Stimulated activated CD4-positive, alpha-beta T cell treated with anti-CD3 and anti-CD28 coated beads, Interleukin-2, amount 100 ng/mL, for 4 hours (primary cell): ENCODE data around the gene TMEM167B.
"Not testable (repeated sequence)": the region's sequence is repeated elsewhere in the genome, so short reads cannot be mapped to it uniquely, and the experiment has no call there.

Experiments
- DNase-seq: peaks from one replicate; pipeline ENCODE4 v3.0.0-alpha.2; 2020; ENCODE audit warnings: low read depth

Gene TMEM167B

DNA sequence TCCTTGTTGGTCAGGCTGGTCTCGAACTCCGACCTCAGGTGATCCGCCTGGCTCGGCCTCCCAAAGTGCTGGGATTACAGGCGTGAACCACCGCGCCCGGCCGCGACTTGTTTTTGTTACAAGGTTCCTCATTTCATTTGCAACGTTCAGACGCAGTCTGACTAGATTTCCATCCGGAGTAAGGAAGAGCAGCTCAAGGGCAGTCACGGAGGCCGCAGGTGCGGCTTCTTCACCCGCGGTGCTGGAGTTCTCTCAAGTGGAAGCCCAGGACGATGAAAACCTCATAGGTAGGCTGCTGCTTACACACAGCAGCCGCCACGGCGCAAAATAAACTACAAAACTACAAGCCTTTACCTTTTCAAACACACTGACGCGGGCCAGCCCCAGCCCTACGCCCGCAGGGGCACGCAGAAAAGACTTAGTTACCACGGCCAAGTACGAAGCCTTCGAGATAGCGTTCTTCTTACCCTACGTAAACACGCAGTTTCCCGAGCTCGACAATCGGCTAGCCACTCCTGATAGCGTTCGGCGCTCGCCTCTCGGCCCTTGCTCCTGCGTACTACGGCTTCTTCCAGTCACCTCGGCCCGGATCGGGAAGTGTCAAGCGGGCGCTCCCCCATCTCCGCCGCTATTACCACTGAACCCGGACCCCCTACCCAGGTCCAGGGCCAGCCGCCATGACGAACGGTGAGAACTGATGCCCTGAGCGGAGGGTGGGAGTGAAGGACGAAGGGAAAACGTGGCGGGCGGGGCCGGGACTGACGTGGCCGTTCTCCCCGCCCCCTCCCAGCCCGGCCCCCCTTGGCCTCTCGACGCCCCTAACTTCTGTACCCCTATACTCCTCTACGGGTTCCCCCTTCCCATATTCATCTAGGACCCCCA is at the start of gene TMEM167B:
TSS of gene TMEM167B (plus strand) at position 569 of the 882 bp plus-strand sequence. CDS start at position 678, 109 bp downstream.
- peak; percentile 80 for DNase-seq

DNA sequence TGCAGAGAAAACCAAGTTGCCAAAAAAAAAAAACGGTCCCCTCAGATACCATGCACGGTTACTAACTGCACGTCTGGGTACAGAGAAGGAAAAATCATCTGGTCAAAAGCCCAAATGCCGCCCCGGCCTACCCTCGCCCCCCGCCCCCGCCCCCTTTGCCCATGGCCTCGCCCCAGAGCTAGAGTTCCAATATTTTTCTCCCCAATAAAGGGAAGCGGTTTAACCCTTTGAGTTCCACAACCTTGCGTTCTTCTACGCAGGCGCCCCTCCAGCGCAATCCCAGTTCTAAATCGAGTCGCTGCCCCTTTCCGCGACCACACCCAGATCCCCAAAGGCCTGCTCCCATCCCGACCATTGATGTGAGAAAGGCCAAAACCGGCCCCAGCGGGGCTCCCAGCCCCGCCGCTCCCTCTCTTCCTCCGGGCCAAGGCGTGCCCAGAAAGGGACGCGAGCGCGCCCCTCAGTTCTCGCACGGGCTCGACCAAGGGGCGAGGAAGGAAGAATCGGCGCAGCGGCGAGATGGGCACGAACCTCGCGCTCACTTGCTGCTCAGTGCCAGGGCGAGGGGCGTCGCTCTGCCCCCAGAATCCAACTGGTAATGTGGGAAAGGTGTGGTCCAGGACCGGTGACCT is 49.5 kb upstream of the TMEM167B start:
- DNase-seq, result peak; percentile 0

DNA sequence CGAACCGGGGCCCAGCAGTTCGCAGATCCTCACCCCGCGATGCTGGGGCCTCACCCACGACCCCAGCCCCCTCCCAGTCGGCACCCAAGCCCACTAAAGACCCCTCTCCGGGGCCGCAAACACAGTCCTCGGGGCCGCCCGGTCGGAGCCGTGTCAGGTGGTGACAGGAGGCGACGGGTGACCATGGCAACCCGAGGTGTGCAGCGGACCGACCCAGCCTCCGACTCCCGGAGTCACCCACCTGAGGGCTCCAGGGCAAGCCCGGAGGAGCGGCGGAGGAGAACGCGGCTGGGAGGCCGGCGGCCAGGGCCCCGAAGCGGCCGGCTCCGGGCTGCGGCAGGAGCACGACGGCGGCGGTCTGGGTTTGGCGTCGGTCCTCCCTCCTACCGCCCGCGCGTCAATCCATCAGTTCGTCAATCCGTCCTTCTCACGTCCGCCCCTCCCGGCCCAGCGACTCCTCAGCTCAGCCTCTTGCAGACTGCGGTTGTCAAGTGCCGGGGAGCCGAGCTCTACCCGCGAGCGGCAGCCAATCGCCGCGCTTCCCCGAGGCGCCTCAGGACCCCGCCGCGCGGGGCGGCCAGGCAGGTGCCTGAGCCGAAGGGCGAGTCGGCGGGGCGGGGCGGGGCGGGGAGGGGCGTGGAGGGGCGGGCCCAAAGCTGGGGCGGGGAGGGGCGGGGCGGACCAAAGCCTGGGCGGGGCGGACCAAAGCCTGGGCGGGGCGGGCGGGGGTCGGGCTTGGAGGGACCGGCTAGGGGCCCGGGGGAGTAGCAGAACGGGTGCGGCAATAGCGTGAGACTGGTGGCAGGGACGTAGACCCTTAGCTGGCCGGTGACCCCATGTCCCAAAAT is 48.7 kb upstream of the TMEM167B start, which contains the start of gene WDR47:
TSS of gene WDR47 (minus strand) at position 482 of the 848 bp plus-strand sequence. CDS start 18,590 bp downstream, outside the sequence.
- DNase-seq, result peak; percentile 93

DNA sequence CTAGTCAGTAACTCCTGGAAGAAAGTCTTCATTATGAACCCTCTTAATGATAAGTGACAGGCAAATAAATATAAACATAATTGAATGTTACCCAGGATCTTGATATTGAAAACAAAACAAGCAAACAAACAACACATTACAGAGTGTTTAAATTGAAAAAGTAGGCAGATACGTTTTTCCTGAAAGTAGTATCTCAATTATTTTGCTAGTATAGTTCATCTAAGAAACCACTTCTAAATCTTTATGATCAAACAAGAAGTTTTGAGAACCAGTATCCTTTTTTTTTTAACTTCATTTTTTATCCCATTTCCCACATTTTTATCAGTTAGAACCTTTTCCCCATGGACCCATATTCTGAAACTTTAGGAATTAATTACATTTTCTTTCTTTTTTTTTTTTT is 45.0 kb upstream of the TMEM167B start:
- no peak for DNase-seq

DNA sequence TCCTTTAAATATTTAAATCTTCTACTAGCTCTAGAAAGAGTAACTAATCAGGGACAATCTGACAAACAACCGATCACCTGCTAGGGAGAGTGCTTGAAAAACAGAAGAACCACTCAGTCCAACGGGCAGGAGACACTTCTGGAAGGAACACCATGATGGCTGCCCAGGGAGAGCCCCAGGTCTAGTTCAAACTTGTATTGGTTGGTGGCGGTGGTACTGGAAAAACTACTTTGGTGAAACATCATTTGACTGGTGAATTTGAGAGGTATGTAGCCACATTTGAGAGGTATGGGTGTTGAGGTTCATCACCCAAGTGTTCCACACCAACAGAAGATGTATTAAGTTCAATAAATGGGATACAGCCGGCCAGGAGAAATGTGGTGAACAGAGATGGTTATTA is 43.9 kb upstream of the TMEM167B start:
- no peak for DNase-seq

DNA sequence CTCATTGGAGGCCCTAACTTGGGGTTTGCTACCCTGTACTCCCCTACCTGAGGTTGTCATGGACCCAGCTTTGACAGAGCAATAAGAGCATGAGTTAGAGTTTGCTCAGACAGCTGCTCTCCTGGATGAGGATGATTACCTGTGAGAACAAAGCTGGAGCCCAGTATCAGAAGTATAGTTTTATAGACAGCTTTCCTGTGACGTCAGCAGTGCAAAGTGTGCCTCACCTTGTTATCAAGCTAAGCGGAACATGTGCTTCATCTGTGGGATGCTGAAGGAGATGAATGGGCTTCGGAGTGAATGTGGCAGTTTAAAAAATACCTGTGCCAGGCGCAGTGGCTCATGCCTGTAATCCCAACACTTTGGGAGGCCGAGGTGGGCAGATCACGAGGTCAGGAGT is 43.2 kb upstream of the TMEM167B start:
- DNase-seq, result no peak

DNA sequence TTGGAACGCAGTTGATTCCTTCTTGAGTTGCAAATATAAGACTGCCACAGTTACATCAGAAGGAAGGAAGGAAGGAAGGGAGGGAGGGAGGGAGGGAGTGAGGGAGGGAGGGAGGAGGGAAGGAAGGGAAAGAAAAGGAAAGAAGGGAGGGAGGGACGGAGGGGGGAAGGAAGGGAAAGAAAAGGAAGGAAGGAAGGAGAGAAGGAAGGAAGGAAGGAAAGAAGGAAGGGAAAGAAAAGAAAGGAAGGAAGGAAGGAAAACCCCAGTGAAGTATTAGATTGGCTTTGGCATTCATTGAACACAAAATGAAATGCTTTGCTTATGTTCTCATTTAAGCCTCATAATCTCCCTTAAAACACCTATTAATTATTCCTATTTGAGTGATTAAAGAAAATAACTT is 42.2 kb upstream of the TMEM167B start:
- no peak for DNase-seq

DNA sequence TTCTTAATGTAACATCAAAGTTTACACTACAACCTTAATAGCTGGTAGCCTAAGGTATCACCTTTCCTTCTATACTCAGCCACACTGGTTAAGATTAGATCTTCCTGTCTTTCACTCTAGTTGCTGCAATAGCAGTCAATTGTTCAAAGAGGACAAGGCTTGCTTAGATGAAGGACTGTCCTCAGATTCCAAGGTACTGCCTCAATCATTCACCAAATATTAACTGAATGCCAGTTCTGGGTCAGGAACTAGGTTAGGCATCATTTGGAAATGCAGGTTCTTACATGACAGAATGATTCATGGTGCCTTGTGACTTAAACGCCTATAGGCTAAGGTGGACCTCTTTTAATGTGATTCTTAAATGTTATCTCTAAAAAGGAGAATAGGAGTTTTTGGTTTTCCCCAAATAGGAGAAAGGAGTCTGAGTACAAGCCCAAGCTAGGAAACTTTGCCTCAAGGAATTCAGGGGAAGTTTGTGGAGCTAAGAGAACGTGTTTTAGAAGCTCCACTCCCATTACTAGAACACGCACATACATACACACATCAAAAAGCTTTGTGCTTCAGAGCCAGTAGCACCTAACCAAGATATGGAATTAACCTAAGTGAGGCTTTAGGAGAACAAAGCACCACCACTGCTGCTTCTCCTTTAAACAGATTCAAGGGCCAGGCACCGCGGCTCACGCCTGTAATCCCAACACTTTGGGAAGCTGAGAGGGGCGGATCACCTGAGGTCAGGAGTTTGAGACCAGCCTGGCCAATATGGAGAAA is 40.2 kb upstream of the TMEM167B start:
- no peak for DNase-seq

DNA sequence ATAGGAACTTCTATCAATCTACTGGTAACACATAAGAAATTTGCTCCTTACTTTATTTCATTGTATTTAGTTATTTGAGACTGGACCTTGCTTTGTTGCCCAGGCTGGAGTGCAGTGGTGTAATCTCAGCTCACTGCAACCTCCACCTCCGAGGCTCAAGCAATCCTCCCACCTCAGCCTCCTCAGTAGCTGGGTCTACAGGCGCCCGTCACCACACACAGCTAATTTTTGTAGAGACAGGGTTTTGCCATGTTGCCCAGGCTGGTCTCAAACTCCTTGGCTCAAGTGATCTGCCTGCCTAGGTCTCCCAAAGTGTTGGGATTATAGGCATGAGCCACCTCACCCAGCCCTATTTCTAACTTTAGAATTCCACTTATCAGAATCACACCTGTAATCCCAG is 38.4 kb upstream of the TMEM167B start:
- not testable (repeated sequence) for DNase-seq

DNA sequence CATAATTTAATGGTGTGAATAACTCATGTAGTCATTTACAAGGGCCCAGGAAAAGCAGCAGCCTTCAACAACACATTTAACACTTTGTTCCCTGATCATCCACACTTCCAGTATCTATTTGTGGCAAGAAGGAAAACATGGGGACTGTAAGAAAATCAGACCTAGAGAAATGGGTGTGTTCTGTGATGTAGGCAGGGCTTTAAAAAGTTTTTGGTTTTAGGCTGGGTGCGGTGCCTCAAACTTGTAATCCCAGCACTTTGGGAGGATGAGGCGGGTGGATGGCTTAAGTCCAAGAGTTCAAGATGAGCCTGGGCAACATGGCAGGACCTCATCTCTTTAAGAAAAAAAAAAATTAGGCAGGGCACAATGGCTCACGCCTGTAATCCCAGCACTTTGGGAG is 34.5 kb upstream of the TMEM167B start:
- no peak for DNase-seq

DNA sequence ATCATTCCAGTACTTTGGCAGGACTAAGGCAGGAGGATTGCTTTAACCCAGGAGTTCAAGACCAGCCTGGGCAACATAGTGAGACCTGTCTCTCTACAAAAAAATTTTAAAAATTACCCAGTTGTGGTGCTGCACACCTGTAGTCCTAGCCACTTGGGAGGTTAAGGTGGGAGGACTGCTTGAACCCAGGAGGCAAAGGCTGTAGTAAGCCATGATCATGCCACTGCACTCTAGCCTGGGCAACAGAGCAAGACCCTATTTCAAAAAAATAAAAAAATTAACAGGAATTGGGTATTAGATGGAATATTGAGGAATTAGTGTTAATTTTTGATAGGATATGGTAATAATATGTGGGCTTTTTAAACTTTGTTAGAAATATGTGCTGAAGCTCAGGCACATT is 31.5 kb upstream of the TMEM167B start:
- DNase-seq, result no peak

DNA sequence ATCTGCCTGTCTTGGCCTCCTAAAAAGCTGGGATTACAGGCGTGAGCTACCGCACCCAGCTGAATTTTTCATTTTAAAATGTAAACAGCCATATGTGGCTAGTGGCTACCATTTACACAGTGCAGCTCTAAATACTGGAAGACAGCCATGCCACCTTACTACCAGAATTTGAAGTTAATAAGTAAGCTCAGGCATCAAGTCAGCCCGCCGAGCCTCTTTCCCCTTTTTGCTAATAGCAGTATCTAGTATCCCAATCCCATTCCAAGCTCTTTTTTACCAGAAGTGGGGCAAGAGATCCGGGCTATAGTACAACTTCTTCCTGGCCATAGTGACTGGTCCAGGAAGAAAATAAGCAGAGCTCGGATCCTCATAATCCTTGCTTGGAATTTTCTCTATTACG is 29.9 kb upstream of the TMEM167B start:
- DNase-seq, result no peak

DNA sequence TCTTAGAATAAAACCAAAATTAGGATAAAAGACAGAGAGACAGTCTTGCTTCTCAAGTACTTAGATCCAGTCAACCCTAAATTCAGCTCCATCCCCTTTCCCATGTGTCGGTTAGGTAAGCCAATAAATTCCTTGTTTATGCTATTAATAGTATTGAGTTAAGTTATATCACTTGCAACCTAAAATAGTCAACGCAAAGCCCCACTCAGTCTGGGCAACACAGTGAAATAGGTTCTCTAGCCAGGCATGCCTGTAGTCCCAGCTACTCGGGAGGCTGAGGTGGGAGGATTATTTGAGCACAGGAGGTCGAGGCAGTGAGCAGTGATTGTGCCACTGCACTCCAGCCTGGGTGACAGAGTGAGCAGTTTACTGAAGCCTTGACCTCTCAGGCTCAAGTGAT is 29.4 kb upstream of the TMEM167B start:
- no peak for DNase-seq

DNA sequence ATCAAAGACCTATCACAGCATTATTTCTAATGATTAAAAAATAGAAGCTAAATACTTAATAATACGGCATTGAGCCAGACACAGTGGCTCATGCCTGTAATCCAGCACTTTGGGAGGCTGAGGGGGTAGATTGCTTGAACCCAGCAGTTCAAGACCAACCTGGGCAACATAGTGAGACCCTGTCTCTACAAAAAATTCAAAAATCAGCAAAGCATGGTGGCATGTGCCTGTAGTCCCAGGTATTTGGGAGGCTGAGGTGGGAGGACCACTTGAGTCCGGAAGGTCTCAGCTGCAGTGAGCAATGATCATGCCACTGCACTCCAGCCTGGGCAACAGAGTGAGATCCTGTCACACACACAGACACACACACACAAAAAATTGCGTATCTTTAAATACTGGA is 25.4 kb upstream of the TMEM167B start:
- DNase-seq, result no peak

DNA sequence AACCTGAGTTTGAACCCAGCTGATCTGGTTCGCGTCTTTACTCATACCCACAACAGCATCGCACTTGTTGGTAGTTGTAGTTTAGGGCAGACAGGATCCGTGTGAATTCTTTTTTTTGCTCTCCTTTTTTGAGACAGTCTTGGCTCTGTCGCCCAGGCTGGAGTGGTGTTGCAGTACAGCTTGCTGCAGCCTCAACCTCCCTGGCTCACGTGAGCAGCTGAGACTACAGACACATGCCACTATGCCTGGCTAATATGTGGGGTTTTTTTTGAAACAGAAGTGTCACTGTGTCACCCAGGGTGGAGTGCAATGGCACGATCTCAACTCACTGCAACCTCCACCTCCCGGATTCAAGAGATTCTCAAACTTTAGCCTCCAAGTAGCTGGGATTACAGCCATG is 22.7 kb upstream of the TMEM167B start:
- DNase-seq, result no peak

DNA sequence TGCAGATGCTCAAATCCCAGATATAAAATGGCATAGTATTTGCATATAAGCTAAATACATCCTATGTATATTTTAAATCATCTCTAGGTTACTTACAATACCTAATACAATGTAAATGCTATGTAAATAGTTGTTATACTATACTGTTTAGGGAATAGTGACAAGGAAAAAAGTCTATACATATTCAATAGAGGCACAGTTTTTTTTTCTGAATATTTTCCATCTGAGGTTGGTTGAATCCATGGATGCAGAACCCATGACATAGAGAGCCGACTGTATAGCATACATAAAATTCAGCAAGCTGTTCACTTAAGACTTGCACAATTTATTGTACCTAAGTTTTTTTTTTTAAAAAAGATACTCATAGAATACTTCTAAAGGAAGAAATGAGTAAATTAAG is 21.3 kb upstream of the TMEM167B start:
- no peak for DNase-seq

DNA sequence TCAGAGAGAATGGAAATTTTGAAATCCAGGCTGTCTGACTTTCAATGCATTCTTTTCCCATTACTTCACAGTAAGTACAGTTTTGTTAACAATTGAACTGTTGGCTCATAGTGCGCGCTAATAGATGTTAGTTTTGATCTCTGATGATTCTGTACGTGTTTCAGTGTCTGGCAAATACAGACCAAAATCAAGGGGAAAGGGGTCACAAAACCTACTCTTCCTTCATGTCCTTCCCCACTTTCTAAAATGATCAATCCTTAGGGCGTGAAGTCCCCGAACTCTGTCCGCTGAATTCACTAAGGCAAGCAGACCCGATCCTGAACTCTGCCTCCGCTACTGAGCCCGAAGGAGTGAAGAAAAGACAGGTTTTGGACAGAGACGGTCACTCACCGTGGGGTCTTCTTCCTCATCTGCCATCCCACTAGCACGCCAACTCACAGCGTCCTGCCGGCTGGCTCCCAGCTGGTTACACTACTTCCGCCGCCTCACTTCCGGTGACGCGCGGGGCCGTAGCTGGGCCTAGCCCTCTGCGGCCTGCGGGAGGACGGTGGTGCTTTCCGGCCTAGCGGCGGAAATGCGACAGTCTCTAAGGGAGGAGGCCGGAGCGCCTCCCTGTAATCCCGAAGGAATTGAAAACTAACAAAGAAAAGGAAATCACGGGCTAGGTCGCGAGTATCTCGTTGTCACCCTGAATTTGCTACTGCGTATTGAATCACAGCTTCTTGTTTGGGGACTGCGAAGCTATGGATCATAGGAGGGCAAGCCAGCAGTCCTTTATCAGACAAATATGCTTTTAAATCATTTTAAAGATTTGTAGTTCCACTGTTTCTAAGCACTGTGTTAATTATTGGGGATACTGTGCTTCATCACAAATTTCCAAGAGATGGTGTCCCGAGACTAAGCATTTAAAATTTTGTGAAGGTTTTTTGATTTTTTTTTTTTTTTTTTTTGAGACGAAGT is 14.8 kb upstream of the TMEM167B start, which contains the start of gene TAF13:
TSS of gene TAF13 (minus strand) at position 473 of the 960 bp plus-strand sequence. CDS start at position 417, 56 bp downstream.
- peak; percentile 79 for DNase-seq

DNA sequence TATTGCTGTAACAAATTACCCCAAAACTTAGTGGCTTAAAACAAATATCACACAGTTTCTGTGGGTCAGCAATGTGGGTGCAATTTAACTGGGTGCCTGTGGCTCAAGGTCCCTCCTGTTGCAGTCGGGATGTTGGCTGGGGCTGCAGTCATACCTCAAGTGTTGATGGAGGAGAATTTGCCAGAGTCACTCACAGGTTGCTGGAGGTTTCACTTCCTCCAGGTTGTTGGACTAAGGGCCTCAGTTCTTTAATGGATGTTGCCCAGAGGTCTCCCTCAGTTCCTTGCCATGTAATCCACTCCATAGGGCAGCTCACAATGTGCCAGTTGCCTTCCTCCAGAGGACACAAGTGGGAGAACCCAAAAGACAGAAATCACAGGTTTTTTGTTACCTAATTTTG is 12.2 kb upstream of the TMEM167B start:
- DNase-seq, result no peak

DNA sequence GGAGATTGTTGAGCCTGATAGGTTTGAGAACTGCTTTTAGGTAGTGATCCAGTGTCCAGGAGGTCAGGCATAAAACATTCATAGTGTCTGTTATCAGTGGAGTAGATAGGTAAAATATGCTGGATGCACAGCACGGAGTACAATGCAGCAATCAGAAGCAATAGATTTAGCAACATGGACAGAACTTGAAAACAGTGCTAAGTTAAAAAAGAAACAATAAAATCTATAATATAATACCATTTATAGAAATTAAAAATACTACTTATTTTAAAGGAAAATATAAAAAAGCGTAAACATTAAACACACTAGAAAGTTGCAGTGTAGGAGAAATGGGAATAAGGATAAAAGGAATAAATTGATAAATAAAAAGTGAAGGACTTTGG is 11.3 kb upstream of the TMEM167B start:
- DNase-seq, result no peak

DNA sequence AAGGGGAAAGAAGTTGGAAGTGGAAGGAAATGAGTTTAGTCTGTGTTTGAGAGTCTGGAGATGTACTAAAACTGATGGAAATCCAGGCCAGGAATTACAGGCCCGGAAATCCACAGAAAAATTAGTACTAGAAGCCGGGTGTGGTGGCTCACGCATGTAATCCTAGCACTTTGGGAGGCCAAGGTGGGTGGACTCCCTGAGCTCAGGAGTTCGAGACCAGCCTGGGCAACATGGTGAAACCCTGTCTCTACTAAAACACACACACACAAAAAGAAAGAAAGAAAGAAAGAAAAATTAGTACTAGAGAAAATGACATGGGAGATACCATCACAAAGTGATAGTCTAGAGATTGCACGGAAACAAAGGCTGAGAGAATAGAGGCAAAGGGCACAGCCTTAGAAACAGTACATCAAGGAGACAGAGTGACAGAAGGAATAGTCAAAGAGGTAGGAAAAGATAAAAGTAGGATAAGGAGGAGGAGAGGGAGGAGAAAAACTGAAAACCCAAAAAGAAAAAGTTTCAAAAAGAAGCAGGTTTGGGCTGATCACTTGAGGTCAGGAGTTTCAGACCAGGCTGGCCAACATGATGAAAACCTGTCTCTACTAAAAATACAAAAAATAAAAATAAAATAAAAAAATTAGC is 10.0 kb upstream of the TMEM167B start:
- no peak for DNase-seq
